HG03097 (cell line): ENCODE data around the gene PURA.

ENCODE experiments used
- ATAC-seq: cut with Tn5 transposase; IDR thresholded peaks from one replicate; pipeline ENCODE4 v1.9.1; 2021; ENCODE audit not compliant: unreplicated experiment, low FRiP score

The PURA gene

GRCh38 chr5:140113699-140114263 is at the start of gene PURA:
PURA (plus strand) TSS chr5:140114109; CDS start chr5:140114182, 73 bp downstream.
- peak; percentile 85 for ATAC-seq

GRCh38 chr5:140072812-140073211 is 41.1 kb upstream of the PURA start:
- ATAC-seq: no peak

DNA sequence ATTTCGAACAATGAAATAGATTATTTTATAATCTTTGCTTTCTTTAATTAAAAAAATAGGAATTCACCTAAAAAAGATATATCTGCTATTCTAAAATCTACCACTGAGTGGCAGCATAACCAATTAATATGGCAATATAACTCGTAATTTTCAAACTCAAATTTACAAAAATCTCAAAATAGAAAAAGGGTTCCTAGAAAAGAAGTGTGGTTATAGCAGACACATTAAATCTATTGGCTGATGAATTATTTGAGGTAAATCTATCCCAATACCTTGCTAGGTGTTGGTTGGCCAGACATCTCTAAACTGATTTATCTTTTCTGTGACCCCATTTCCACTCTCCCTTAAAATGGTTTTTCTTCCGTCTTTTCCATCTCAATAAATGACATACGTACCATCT is 40.6 kb upstream of the PURA start:
- no peak for ATAC-seq

GRCh38 chr5:140075371-140075770 is 38.5 kb upstream of the PURA start:
- ATAC-seq: no peak

- no peak for ATAC-seq
Observed at GRCh38 chr5:140076142-140076541, 37.8 kb upstream of the PURA start.

DNA sequence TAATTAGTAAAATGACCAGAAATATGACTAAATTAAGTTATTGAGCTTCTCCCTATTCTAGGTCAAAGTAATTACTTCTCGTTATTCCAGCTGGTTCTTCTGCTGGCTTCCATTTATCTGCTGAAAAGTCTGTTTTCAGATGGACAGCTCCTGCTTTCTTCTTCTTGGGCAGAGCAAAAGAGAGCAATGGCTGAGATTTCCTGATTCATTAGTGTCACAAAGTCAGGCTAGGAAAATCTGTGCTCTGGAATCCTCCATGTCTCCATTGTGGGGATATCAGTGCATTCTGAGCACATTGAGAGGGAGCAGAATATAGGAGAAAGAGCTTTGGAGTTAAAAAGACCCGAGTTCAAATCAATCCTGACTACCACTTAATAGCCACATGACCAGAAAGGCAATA is 37.1 kb upstream of the PURA start:
- no peak for ATAC-seq

- ATAC-seq: no peak
Observed at GRCh38 chr5:140083120-140083519, 30.8 kb upstream of the PURA start.

- no peak for ATAC-seq
Observed at GRCh38 chr5:140083650-140084049, 30.3 kb upstream of the PURA start.

DNA sequence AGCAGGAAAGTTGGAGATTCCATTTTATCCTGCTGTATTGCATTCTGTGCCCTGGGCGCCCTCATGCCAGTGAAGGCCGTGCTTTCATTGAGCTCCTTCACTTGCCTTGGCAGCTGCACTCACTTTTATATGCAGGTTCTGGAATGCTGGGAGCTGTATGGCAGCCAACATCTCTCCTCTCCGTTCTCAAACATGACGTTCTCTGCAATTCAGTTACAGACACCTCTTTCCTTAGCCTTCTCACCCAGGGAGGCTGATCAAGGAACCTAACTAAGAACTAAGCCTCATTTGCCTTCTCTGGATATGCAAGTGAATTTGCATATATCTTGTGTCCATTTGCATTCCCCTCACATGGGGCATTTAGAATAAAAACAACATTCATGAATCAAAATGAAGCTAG is 29.4 kb upstream of the PURA start:
- no peak for ATAC-seq

GRCh38 chr5:140090251-140090650 is 23.7 kb upstream of the PURA start:
- no peak for ATAC-seq

DNA sequence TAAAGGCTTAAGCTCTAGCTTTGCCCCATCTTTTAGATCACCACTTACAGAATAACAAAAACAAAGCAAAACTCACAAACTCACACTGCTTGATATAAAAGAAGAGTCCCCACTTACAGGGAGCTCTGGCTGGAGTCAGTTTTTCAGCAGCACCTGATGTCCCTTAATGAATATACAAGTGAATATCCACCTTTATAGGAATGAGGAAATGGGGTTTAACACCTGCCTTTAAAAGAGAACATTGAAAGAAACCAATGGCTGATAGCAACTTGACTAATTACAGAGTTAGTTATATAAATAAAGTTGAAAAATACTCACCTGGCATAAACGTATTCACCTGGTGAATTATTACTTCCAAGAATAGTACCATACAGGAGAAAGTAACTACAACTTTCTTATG is 20.7 kb upstream of the PURA start:
- ATAC-seq: no peak

DNA sequence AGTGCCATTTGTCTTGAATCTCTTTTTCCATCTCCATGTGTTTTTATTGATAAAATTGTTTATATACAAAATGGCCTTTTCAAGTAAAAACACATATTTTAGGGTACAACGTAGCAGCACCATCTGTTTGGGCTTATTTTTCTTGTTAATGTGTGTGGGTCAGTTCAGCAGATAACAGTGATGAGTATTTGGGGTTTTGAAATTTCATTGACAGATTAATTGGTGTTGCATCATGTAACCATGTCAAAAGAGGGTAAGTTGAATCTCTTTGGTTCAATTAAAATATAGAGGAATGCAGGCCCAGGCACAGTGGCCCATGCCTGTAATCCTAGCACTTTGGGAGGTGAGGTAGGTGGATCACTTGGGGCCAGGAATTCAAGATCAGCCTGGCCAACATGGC is 20.0 kb upstream of the PURA start:
- ATAC-seq: no peak

GRCh38 chr5:140094889-140095288 is 19.0 kb upstream of the PURA start:
- no peak for ATAC-seq

DNA sequence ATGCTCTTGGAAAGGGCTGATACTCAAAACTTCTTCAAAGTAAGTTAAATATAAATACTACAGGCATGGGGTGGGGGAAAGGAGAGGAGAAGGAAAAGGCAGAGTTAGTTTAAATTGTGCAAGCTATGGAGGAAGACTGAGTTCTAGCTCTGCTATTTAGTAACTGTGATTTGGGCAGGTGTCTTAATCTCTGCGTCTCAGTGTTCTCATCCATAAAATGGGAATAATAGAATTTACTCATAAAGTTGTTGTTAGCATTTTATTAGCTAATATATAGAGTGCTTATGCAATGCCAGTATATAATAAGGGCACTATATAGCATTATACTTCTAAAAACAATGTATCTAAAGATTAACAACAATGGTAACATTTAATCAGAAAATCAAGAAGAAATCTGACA is 12.7 kb upstream of the PURA start:
- ATAC-seq: no peak

DNA sequence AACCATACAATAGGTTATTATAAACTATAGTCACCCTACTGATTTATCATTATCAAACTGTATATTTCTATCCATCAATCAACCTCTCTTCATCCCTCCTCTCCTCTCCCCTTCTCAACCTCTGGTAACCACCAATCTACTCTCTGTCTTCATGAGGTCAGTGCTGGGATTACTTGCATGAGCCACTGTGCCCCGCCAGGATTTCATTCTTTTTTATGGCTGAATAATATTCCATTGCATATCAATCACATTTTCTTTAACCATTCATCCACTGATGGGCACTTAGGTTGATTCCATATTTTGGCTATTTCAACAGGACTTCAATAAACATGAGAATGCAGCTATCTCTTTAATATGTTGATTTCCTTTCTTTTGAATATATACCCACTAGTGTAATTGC is 10.8 kb upstream of the PURA start:
- ATAC-seq: no peak

- no peak for ATAC-seq
Observed at GRCh38 chr5:140104100-140104499, 9.8 kb upstream of the PURA start.

DNA sequence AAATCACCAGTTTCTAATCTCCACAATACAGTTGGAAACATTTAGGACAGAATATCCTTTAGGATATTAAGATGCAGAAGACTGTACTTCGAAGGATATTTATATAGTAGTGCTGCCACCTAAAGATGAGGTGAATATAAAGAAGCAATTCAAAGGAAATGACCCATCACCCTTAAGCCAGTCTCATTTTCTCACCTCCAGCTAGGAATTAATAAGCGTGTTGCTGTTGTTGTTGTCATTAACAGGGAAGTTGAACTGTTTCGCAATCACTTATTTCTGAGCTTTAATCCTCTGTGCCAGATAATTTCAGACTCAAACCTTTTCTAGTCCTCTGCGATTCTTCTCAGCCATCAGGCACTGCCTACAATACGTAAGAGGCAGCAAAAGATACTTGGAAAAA is 7.8 kb upstream of the PURA start:
- ATAC-seq: no peak

- ATAC-seq: no peak
Observed at GRCh38 chr5:140106805-140107311, 7.1 kb upstream of the PURA start.

- peak; percentile 89 for ATAC-seq
Observed at GRCh38 chr5:140107312-140108092, 6.4 kb upstream of the PURA start.

DNA sequence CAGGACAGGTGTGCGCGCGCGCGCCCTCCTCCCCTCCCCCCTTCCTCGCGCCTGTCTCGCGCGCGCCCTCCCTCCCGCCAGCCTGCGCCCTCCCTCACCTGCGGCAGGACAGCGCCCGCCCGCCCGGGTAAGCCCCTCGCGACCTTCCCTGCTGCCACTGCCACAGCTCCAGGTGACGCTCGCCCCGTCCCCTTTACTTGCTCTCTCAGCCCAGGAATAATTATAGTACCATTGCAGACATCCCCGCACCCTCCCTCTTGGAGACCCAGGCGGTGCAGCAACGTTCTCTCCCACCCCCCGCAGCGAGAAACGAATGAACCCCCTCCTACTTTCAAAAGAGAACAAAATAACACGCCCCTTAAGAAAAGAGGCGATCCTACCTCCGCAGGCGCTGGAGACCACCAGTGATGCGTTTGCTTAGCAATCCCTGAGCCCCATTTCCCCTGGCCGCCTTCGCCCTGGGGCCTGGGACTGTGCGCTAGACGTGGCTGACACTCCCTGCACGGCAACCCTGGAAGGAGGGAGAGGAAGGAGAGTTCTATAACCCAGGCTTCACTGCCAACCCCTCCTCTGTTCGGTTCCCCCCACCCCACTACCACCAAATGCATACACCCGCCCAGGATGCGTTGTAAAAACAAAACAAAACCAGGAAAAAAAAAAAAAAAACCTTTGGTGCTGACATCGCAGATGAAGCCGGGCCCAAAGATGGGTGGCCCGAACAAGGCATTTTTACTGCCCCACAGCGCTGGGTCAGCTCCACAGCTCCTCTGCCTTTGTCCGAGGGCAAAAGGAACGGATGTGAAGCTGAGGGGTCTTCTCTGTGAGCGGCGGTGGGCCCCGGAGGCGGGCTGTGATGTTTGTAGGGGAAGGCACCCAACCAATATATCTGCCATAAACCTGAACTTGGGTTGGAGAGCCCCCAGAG is 5.6 kb upstream of the PURA start:
- ATAC-seq: no peak
